ENCODE results near the gene REV3L. TPM values are rescaled to one million over a fixed set of nuclear protein-coding genes. Genes with fewer than 3 reads are reported as not detected.

Gene REV3L
- total RNA-seq, 4 donors from 2014 or later, result 38.9 to 50.4 (median 45.3) TPM

GRCh38 chr6:111462770-111463391 is 20.1 kb downstream of the REV3L start:
- Histone ChIP-seq H3K36me3 (peaks cover 0 to 8% (median 4%) of the 10 kb centered on the region in 4 donors), H3K27ac (replicated peaks in 1 of 4) (peak overlapping the region; percentile 24 to 54 (median 48)), H3K4me1 (peaks cover 6 to 39% (median 35%) of the 10 kb centered on the region in 4 donors), H3K9me3 (peaks cover 0 to 5% (median 0%) of the 10 kb centered on the region in 4 donors), H3K27me3 (no peaks in the 10 kb centered on the region), H3K4me3 (no peak overlapping the region)
- intact Hi-C loops (cut with DNase I), result no loop called here
- 64% methylated on average over 7 of the region's 7 CpGs for WGBS
- TF ChIP-seq POLR2A (IDR thresholded peaks at IDR 0.05; ENCODE audit: low read depth) (no peak), CTCF (IDR thresholded peaks at IDR 0.05) (no peak), POLR2AphosphoS5 (IDR thresholded peaks at IDR 0.05) (peak in 1 of 2 donors; percentile 58)
- no peak for DNase-seq (ENCODE audit: extremely low spot score)

DNA sequence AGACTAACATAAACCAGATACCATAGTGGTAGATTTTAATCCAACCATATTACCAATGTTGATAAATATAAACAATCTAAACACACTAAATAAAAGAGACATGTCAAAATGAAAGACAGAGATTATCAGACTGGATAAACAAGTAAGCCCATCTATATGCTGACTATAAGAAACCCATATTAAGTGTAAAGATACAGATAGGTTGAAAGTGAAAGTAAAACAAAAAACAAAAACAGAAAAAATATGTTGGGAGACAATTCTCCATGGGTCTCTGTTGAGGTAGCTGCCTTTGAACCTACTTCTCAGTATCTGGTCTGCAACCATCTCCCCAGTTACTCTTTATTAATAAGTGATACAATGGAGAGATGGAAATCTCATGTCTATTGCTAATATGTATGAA is 21.2 kb downstream of the REV3L start:
- intact Hi-C loops (cut with DNase I), result no loop called here
- Histone ChIP-seq H3K4me3 (peak overlapping the region in 2 of 4 donors; percentile 4 to 16), H3K36me3 (peaks cover 0 to 8% (median 4%) of the 10 kb centered on the region in 4 donors), H3K4me1 (peaks cover 6 to 31% (median 29%) of the 10 kb centered on the region in 4 donors), H3K27me3 (no peaks in the 10 kb centered on the region), H3K9me3 (peaks cover 0 to 5% (median 0%) of the 10 kb centered on the region in 4 donors), H3K27ac (replicated peaks in 1 of 4) (peak overlapping the region in 2 of 4 donors; percentile 43 to 54)
- TF ChIP-seq POLR2AphosphoS5 (IDR thresholded peaks at IDR 0.05) (no peak), EP300 (IDR thresholded peaks at IDR 0.05) (no peak), POLR2A (IDR thresholded peaks at IDR 0.05; ENCODE audit: low read depth) (no peak), CTCF (IDR thresholded peaks at IDR 0.05) (no peak)
- no peak for DNase-seq (ENCODE audit: extremely low spot score)

GRCh38 chr6:111458670-111459232 is 24.3 kb downstream of the REV3L start:
- no peak for DNase-seq (ENCODE audit: extremely low spot score)
- TF ChIP-seq EP300 (IDR thresholded peaks at IDR 0.05), result no peak
- TF ChIP-seq CTCF (IDR thresholded peaks at IDR 0.05), result no peak
- no peak for TF ChIP-seq POLR2AphosphoS5 (IDR thresholded peaks at IDR 0.05)
- TF ChIP-seq POLR2A (IDR thresholded peaks at IDR 0.05; ENCODE audit: low read depth), result no peak
- H3K4me3 ChIP-seq, result no peak overlapping the region
- intact Hi-C loops (cut with DNase I), result loop anchor here (5.0 kb wide), 1 partner anchor 36 kb away; no protein-coding TSS in a partner anchor
- peaks cover 0 to 8% (median 4%) of the 10 kb centered on the region in 4 donors for H3K36me3 ChIP-seq
- peaks cover 13 to 42% (median 35%) of the 10 kb centered on the region in 4 donors for H3K4me1 ChIP-seq
- H3K9me3 ChIP-seq, result peaks cover 0 to 5% (median 0%) of the 10 kb centered on the region in 4 donors
- H3K27me3 ChIP-seq, result no peaks in the 10 kb centered on the region
- no peak overlapping the region for H3K27ac ChIP-seq (replicated peaks in 1 of 4)

GRCh38 chr6:111456208-111456607 is 26.8 kb downstream of the REV3L start:
- intact Hi-C loops (cut with DNase I), result loop anchor here (5.0 kb wide), 1 partner anchor 34 kb away; no protein-coding TSS in a partner anchor
- TF ChIP-seq POLR2A (IDR thresholded peaks at IDR 0.05; ENCODE audit: low read depth) (no peak), POLR2AphosphoS5 (IDR thresholded peaks at IDR 0.05) (no peak), EP300 (IDR thresholded peaks at IDR 0.05) (no peak), CTCF (IDR thresholded peaks at IDR 0.05) (no peak)
- H3K27me3 ChIP-seq, result no peaks in the 10 kb centered on the region
- peaks cover 10 to 29% (median 25%) of the 10 kb centered on the region in 4 donors for H3K4me1 ChIP-seq
- no peak for DNase-seq (ENCODE audit: extremely low spot score)
- peaks cover 0 to 8% (median 4%) of the 10 kb centered on the region in 4 donors for H3K36me3 ChIP-seq
- WGBS, result 31% methylated on average over 2 of the region's 2 CpGs
- no peak overlapping the region for H3K27ac ChIP-seq (replicated peaks in 1 of 4)
- peaks cover 0 to 5% (median 0%) of the 10 kb centered on the region in 4 donors for H3K9me3 ChIP-seq
- no peak overlapping the region for H3K4me3 ChIP-seq

Measured in esophagus muscularis mucosa (tissue), 4 donors.